Measurements from ENCODE around the gene LINS1.

The LINS1 gene

DNA sequence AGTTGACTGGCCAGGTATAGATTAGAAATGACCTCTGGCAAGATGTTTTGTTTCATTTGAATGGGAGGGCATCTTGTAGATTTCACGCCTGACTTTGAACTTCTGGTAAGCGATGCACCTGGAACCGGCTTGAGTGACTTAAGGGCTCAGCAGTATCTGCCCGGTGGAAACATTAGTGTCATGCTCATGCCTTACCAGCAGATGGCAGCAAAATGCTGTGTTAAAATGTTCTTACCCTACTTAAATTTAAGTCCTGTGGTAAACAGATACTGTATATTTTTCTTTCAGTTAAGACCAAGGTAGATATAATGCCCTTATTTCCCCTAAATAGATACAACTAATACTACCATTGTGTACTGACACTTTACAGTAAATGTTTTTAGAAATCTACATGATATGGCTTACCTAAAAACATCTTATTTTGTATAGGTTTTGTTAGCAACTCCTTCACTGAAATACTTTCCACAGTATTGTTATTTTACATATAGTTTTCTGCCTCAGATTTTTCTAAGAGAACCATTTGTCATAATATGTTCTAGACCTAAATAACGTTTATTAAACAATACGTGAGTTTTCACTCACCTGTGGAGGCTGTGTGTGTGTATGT is 25.9 kb upstream of the LINS1 start:
- DNase-seq (ENCODE audit: low read depth in 1 of 2, low spot score in 1 of 2): peak; percentile 31 to 80
- in situ Hi-C loops (cut with HindIII; ENCODE audit: low pct_unique_long_range_greater_than_20kb, low sequenced_read_pairs): no loop called here
- TF ChIP-seq JUND (IDR thresholded peaks at IDR 0.05; ENCODE audit: low read depth): no peak

- no peak for TF ChIP-seq JUND (IDR thresholded peaks at IDR 0.05; ENCODE audit: low read depth)
- no peak for DNase-seq (ENCODE audit: low read depth in 1 of 2, low spot score in 1 of 2)
- in situ Hi-C loops (cut with HindIII; ENCODE audit: low pct_unique_long_range_greater_than_20kb, low sequenced_read_pairs): no loop called here
Measured at GRCh38 chr15:100623301-100623700, 21.3 kb upstream of the LINS1 start.

DNA sequence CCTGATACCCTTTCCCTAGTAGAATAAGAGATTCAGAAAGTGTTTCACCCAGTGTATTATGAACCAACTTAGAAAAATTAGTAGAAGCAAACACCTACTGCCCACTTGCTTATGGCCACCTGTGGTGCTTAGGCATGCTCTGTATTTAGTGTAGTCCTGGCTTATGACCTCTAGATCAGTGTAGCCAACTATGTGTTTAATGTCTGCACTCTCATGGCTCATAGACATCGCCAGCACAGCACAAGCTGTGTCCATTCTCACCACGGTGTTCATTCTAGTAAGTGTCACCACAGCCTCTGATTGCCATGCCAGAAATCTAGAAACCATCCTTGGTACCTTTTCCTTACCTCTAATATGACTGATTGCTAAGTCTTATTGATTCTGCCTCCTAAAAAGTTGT is 14.7 kb upstream of the LINS1 start:
- TF ChIP-seq JUND (IDR thresholded peaks at IDR 0.05; ENCODE audit: low read depth): no peak
- DNase-seq (ENCODE audit: low read depth in 1 of 2, low spot score in 1 of 2): no peak
- in situ Hi-C loops (cut with HindIII; ENCODE audit: low pct_unique_long_range_greater_than_20kb, low sequenced_read_pairs): no loop called here

GRCh38 chr15:100615801-100616200 is 13.8 kb upstream of the LINS1 start:
- DNase-seq (ENCODE audit: low read depth in 1 of 2, low spot score in 1 of 2): no peak
- TF ChIP-seq JUND (IDR thresholded peaks at IDR 0.05; ENCODE audit: low read depth): no peak
- in situ Hi-C loops (cut with HindIII; ENCODE audit: low pct_unique_long_range_greater_than_20kb, low sequenced_read_pairs): no loop called here

DNA sequence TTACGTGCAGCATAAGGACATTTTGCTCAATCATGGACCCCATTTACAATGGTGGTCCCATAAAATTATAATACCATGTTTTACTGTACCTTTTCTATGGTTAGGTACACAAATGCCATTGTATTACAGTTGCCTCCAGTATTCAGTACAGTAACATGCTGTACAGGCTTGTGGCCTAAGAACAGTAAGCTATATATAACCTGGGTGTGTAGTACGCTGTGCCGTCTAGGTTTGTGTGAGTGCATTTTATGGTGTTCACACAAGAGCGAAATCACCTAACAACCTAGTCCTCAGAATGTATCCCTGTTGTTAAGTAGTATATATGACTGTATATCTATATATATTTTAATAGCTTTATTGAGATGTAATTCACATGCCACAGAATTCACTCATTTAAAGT is 12.9 kb upstream of the LINS1 start:
- TF ChIP-seq JUND (IDR thresholded peaks at IDR 0.05; ENCODE audit: low read depth): no peak
- in situ Hi-C loops (cut with HindIII; ENCODE audit: low pct_unique_long_range_greater_than_20kb, low sequenced_read_pairs): no loop called here
- DNase-seq (ENCODE audit: low read depth in 1 of 2, low spot score in 1 of 2): no peak

DNA sequence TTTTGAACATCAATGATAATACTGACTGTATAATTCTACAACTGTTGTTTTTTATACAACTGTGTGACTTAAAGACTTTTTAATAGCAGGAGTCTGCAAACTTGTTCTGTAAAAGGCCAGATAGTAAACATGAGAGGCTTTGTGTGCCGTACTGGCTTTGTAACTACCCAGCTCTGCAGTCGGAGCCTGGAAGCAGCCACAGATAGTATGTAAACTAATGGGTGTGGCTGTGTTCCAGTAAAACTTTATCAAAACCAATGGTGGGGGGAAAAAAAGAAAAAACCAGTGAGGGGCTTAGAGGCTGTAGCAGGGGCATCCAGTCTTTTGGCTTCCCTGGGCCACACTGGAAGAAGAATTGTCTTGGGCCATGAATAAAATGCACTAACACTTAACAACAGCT is 12.4 kb upstream of the LINS1 start:
- in situ Hi-C loops (cut with HindIII; ENCODE audit: low pct_unique_long_range_greater_than_20kb, low sequenced_read_pairs): no loop called here
- no peak for DNase-seq (ENCODE audit: low read depth in 1 of 2, low spot score in 1 of 2)
- TF ChIP-seq JUND (IDR thresholded peaks at IDR 0.05; ENCODE audit: low read depth): no peak

DNA sequence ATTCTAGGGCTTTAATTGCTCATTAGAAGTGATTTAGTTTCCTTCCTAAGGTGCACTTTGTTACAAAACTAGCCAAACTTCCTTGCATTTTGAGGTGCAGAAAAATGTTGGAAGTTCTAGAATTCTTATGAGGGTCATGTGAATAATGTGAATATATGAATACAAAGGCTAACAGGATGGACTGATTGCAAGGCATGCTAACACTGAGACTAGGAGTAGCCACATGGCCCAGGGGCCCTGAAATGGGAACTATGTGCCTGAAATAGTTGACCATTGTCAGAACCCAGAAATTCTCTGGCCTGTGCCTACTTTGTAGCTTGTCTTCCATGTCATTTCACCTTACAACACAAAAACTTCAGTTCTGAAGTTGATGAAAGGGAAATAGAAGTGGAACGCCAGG is 11.2 kb upstream of the LINS1 start:
- TF ChIP-seq JUND (IDR thresholded peaks at IDR 0.05; ENCODE audit: low read depth): no peak
- in situ Hi-C loops (cut with HindIII; ENCODE audit: low pct_unique_long_range_greater_than_20kb, low sequenced_read_pairs): no loop called here
- no peak for DNase-seq (ENCODE audit: low read depth in 1 of 2, low spot score in 1 of 2)

GRCh38 chr15:100612539-100612938 is 10.6 kb upstream of the LINS1 start:
- no peak for DNase-seq (ENCODE audit: low read depth in 1 of 2, low spot score in 1 of 2)
- no peak for TF ChIP-seq JUND (IDR thresholded peaks at IDR 0.05; ENCODE audit: low read depth)
- in situ Hi-C loops (cut with HindIII; ENCODE audit: low pct_unique_long_range_greater_than_20kb, low sequenced_read_pairs): no loop called here

DNA sequence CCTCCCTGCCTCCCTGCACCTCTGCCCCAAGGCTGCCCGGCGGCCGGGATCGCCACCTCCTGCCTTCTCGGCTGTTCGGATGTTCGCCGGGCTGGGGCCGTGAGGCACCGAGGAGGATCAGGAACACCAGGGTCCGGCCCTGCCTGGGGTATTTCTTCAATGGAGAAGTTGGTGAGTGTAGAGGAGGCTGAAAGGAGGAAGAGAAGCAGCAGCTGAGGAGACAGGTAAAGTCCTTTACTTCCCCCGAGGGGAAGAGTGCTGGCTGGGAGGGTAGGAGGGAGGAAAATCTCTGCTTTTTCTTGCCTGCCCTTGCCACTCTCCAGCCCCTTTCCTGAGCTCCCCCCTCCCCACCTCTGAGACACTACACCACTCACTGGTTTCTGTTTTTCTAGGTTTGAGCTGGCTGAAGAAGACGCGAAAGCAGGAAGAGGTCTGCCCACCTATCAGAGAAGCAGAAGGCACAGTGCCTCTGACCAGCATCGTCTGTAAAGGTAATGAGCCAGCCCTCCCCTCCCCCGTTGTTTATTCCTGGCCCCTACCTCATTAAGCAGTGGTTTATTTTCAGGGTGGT is 924 bp upstream of the LINS1 start:
- no peak for TF ChIP-seq JUND (IDR thresholded peaks at IDR 0.05; ENCODE audit: low read depth)
- peak in 1 of 2 experiments; percentile 32 for DNase-seq (ENCODE audit: low read depth in 1 of 2, low spot score in 1 of 2)
- in situ Hi-C loops (cut with HindIII; ENCODE audit: low pct_unique_long_range_greater_than_20kb, low sequenced_read_pairs): no loop called here

- in situ Hi-C loops (cut with HindIII; ENCODE audit: low pct_unique_long_range_greater_than_20kb, low sequenced_read_pairs): no loop called here
- DNase-seq (ENCODE audit: low read depth in 1 of 2, low spot score in 1 of 2): no peak
- TF ChIP-seq JUND (IDR thresholded peaks at IDR 0.05; ENCODE audit: low read depth): no peak
Measured at GRCh38 chr15:100601617-100602063, 344 bp downstream of the LINS1 start.

- no peak for DNase-seq (ENCODE audit: low read depth in 1 of 2, low spot score in 1 of 2)
- TF ChIP-seq JUND (IDR thresholded peaks at IDR 0.05; ENCODE audit: low read depth): no peak
- in situ Hi-C loops (cut with HindIII; ENCODE audit: low pct_unique_long_range_greater_than_20kb, low sequenced_read_pairs): no loop called here
Measured at GRCh38 chr15:100601163-100601562, 821 bp downstream of the LINS1 start.

DNA sequence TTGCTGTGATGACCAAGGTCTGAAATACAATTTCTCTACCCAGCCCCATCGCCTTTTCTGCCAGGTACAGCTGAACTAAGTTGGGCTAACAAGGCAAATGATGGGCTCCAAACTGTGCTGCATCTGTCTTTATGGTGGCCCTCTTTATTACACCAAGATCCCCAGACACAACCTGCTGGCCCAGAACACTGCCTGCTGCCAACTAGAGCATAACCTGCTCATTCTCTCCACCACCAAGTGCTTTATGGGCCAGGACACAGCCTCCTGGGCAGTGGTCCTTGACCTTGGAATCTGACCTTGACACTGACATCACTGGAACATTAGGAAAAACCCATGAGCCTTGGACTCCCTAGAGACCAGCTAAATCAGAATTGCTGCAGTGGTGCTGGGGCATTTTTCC is 3.3 kb downstream of the LINS1 start:
- in situ Hi-C loops (cut with HindIII; ENCODE audit: low pct_unique_long_range_greater_than_20kb, low sequenced_read_pairs): no loop called here
- DNase-seq (ENCODE audit: low read depth in 1 of 2, low spot score in 1 of 2): no peak

DNA sequence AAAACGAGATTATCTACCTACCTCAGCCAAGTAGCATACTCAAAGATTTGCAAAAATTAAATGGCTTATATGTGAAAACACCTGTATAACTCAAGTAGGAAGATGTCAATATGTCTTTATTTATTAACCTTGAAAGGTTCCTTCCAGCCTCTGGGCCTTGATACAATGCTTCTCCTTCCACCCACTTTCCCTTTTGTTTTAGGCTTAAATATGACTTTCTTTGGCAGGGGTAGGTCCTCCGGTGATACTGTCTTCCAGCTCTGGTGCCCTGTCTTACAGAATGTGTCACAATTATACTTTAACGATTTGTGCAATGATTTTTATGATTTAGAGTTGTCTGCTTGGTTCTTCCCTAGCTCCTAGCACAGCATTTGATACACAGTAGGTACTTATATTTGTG is 4.1 kb downstream of the LINS1 start:
- in situ Hi-C loops (cut with HindIII; ENCODE audit: low pct_unique_long_range_greater_than_20kb, low sequenced_read_pairs): no loop called here
- DNase-seq (ENCODE audit: low read depth in 1 of 2, low spot score in 1 of 2): no peak
- no peak for TF ChIP-seq JUND (IDR thresholded peaks at IDR 0.05; ENCODE audit: low read depth)

More for the DNA sequence above, 3.3 kb downstream of the LINS1 start:
- TF ChIP-seq JUND (IDR thresholded peaks at IDR 0.05; ENCODE audit: low read depth): no peak

DNA sequence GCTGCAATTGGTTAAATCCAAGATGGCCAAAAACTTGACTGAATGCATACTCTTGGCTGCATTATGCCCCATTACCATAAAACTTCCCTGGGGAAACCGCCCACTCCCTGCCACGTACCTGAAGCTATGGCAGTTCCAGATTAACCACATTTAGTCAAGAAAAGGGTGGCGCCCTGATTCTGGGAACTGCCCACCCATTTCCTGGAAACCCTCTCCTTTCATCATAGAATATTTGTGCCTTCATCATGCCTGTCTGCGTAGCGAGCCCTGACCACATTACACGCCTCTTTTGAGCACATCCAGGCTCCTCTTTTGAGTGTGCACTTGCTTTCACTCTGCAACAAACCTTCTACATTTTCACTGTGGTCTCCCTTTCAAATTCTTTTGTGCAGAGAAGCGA is 5.2 kb downstream of the LINS1 start:
- DNase-seq (ENCODE audit: low read depth in 1 of 2, low spot score in 1 of 2): no peak
- no peak for TF ChIP-seq JUND (IDR thresholded peaks at IDR 0.05; ENCODE audit: low read depth)
- in situ Hi-C loops (cut with HindIII; ENCODE audit: low pct_unique_long_range_greater_than_20kb, low sequenced_read_pairs): no loop called here

All from T47D (cell line).